Suppressor macrophage treated with lipopolysaccharide for 1 hour (primary cell): ENCODE measurements around the gene TRAF2.
"Not testable (repeated sequence)": the region's sequence is repeated elsewhere in the genome, so short reads cannot be mapped to it uniquely, and the experiment has no call there.

Source experiments
- DNase-seq, 3 donors: peaks; one replicate each; pipeline ENCODE4 v3.0.0-alpha.2; 2020 to 2022

Gene TRAF2

DNA sequence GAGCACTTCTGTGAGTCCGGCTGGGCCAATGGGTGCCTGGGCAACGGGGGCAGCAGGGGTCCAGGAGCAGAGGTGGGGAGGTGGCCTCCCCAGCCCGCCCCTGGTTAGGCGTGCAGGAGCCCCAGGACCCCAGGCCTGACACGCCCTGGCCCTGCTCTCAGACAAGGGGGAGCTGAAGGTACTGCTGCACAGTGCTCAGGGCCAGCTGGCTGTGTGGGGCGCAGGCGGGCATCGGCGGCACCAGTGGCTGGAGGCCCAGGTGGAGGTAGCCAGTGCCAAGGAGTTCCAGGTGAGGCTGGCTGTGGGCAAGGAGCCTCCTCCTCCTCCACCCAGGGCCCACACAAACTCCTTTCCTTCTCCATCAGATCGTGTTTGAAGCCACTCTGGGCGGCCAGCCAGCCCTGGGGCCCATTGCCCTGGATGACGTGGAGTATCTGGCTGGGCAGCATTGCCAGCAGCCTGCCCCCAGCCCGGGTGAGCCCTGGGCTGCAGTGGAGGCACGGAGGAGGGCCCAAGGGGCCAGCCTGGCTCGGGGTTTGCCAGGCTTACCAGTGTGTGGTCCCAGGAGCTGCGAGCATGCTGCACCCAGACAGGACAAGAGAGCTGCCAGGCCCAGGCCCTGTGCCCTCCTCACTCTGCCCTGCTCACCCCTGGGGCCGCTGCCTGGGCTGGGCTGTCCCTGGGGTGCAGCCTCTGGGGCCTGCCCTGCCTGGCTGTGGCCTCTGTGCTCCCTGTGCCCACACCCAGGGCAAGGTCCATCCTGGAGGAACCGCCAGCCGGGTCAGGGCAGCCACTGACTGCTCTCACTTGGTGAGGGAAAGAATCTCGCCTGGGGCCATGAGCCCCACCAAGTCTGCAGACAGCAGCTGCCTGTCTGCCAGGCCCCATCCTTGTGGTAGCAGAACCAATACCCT is 27.2 kb upstream of the TRAF2 start:
- no peak for DNase-seq

DNA sequence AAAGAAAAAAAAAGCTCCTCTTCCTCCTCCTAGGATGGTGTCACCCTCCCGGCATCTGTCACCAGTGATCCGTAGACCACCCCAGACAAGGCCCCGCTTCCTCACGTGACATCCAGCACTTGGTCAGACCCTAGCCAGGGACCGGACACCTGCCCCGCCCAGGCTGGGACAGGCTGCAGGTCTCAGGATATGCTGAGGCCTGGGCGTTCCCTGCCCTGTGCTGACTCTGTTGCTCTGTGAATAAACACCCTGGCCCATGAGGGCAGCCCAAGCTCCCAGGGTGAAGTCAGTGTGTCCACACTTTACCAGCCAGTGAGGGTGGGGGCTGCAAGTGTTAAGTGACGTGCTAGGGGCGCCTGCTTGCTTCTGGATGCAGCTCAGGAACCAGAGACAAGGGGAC is 25.8 kb upstream of the TRAF2 start:
- DNase-seq = no peak

DNA sequence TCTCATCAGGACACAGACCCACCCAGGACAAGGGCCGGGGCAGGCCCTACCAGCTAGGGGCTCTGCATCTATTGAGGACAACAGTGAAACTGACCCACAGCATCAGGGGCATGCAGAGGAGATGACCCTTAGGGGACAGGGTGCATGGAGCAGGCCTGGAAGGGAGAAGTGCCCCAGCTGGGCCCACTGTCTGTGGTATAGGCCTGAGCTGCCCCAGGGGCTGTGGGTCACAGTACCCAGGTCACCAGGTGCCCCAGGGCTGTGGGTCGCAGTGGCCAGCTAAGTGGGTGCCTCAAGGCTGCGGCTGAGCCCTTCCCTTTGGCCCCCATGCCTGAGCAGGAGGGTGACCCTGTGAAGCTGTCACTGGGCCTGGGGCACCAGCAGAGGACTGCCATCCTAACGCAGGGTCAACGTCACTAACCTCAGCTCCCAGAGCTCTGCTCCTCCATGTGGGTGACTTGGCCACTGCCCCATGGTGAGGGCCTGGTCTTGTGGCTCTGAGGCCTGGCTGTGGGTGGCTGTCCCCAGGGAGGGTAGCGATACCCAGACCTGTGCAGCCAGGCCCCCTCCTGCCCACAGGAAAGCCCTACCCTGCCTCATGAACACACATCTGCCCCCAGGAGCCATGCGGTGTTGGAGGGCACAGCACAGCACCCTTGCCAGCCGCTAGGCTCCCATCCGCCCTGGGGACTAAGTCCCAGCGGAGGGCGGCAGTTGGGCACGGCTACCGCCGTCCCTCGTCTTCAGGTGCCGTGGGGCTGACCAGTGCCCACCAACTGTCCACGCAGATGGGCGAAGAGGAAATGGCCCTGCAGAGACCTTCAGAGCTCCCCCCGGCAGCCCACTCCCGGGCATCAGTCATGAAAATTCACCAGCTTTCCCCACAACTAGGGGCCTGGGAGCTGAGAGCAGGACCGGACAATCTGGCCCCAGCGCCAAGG is 25.1 kb upstream of the TRAF2 start:
- DNase-seq = no peak

DNA sequence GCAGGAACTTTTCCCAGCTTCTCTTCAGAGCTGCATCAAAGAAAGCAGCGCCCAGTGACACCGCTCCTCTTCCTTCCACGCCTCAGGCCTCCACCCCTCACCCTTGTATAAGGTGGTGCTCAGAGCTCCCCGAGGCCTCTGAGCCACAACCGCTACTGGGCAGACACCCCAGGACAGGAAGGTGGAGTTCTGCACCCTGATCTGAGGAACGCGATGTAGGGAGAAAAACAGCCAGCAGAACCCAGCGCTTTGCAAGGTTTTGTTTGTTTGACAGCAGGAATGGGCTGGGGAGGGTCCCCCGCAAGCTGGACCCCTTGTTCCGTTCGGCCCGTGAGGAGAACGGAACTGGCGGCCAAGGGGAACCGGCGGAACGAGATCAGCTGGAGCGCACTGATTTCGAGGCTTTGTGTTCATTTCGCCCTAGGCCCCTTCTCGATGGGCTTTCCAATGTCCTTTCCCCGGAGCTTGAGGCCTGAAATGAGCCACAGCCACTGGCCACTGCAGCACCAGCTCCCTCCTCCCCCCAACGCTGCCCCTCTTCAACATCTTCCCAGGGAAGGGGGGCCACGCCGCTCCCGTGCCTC is 24.4 kb upstream of the TRAF2 start:
- no peak for DNase-seq

DNA sequence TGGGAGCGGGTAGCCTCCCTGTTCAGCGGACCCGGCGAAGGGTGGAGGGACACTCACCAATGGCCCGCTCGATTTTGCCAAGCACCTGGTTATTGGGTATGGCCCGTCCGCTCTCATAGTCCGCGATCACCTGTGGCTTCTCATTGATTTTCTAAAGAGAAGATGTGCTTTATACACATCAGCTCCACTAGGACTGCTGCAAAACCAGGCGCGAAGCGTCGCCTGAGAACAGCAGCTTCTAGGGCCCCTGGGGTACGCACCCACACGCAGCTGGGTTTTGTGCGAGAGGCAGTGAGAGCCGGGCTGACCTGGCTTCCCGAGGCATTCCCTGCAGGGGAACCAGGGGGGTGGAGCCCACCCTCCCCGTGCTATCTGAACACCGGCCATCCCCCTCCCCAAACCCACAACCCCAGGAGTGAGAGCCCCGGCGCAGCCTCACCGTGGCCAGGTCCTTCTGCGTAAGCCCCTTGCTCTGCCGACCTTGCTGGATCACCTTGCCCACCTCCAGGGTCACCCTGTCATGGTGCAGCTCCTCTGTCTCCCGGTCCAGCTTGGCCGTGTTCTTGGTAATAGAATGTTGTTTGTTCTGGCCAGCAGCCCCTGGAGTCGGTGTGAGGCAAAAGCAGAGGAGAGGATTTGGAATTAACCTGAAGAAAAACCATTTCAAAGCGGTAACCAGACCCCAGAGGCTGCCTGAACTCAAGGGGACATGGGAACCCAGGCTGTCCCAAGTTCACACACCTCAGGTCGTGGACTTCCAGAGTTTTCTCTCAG is 23.3 kb upstream of the TRAF2 start:
- DNase-seq = no peak

DNA sequence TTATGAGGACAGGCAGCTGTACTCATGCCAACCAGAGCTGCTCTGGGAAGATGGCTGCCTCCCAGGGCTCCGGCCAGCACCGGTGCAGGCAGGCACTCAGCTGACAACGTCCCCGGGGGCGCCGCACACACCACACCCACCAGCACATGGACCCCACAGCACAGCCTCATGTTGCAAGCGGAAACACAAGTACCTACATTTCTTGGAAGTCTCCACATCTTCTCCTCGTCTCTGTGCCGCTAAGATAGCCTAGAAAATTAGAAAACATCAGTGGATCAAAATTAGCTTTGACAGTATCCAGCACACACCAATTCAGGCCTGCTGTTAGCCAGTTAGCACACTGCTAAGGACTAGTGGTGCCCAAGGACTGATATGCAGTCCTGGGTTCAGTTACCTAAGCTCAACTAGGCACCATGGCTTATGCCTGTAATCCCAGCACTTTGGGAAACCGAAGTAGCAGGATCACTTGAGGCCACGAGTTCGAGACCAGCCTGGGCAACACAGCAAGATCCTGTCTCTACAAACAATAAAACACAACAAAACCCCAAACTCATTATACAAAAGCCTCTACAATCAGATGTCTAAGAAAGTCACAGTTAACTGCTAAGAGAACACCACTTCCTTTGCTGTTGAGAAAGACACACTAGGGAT is 22.6 kb upstream of the TRAF2 start:
- DNase-seq = no peak

DNA sequence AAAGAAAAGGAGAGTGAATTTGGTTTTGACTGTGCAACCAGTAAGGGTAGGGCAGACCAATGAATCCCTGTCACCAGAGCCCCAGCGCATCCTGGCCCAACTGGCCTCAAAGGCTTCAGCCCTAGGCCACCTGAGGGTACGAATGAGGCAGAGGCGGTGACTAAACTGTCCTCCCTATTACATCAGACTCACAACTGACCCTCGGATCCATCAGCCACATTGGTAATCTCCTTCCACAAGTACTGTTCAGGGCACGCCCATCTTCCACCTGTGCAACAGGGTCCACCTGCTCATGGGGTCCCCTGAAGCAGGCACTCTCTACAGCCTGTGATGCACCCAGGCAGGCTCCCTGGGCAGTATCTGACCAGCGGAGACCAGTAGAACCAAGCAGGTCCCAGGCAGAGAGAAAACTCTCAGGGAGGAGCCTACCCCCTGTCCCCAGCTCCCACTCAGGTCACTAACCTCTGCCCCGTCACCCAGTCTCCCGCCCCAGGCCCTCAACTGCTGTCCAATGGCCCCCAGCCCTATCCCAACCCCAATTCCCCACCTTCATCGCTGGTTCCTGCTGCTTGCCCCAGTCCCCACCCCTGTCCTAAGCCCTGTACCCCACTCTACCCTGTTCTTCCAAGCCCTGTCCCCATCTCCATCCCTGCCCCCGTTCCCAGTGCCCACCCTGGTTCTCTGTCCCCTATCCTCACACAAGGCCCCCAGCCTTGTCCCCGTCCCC is 21.1 kb upstream of the TRAF2 start:
- DNase-seq = no peak

DNA sequence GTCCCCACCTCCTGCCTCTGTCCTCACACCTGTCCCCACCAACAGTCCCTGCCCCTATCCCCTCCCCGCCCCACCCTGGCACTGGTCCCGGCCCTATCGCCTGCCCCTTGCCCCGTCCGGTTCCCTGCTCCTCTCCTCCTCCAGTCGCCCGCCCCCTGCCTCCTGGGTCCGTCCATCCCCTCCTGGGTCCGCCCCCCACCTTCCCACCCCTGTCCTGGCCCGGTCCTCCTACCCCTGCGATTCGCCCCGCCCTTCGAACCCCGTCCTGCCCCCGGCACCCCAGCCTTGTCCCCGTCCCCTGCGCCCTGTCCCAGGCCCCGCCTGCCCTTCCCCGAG is 20.6 kb upstream of the TRAF2 start:
- DNase-seq = peak in 1 of 3 donors; percentile 24

DNA sequence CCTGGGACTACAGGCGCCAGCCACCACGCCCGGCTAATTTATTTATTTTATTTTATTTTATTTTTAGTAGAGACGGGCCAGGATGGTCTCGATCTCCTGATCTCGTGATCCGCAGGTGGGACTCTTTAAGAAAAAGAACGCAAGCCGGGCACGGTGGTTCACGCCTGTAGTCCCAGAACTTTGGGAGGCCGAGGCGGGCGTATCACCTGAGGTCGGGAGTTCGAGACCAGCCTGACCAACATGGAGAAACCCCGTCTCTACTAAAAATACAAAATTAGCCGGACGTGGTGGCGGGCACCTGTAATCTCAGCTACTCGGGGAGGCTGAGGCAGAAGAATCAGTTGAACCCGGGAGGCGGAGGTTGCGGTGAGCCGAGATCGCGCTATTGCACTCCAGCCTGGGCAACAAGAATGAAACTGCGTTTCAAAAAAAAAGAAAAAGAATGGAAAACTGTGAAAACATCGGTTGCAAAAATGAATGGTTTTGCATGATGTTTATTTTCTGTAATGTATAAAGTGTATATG is 19.4 kb upstream of the TRAF2 start:
- DNase-seq = not testable (repeated sequence)

DNA sequence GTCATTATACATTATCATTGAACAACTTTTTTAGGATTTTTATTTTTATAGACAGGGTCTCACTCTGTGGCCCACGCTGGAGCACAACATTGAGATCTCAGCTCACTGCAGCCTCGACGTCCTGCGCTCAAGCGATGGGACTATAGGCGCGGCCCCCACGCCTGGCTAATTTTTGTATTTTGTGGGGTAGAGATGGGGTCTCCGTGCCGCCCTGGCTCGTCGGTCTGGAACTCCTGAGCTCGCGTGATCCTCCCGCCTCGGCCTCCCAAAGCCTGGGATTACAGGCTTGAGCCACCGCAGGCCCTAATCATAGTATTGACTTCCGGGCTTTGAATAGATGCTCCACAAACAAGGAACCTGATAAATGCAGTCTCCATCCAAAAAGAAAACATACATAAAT is 18.8 kb upstream of the TRAF2 start:
- no peak for DNase-seq

DNA sequence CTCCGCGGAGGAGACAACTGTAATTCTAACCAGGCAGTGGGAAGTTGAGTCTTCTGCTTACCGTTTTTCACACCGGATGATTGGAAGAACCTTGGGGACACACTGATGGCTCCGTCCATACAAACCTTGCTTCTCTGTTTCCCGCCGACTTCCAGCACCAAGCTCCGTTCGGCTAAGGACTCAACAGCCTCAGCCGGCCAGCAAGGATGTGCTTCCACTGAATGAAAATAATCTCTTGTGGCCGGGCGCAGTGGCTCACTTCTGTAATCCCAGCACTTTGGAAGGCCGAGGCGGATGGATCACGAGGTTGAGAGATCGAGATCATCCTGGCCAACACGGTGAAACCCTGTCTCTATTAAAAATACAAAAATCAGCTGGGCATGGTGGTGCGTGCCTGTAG is 18.4 kb upstream of the TRAF2 start:
- DNase-seq = no peak

DNA sequence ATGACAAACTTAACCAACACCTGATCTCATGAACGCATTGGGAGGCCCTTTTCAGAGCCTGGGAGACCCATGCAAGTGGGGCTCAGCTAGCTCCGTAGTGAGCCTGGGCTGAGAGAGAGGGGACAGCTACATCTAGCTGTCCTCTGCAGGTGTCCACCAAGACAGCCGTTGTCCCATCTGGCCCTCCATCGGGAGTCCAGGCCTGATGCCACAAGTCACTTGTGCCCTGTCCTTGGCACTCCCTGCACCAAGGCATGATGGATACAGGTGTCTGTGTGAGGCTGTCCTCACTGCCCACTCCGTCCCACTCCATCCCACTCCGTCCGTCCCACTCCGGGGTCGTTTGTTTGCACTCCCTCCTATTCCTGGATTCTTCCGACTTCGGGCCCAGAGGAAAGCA is 17.7 kb upstream of the TRAF2 start:
- DNase-seq = no peak

DNA sequence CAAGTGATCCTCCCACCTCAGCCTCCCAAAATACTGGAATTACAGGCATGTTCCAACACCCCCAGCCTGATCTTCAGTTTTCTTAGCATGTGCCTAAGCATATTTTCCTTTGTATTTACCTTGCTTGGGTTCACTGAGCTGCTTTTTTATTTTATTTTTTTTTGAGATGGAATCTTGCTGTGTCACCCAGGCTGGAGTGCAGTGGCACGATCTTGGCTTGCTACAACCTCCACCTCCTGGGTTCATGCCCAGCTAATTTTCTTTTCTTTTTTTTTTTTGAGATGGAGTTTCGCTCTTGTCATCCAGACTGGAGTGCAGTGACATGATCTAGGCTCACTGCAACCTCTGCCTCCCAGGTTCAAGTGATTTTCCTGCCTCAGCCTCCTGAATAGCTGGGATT is 16.7 kb upstream of the TRAF2 start:
- not testable (repeated sequence) for DNase-seq

DNA sequence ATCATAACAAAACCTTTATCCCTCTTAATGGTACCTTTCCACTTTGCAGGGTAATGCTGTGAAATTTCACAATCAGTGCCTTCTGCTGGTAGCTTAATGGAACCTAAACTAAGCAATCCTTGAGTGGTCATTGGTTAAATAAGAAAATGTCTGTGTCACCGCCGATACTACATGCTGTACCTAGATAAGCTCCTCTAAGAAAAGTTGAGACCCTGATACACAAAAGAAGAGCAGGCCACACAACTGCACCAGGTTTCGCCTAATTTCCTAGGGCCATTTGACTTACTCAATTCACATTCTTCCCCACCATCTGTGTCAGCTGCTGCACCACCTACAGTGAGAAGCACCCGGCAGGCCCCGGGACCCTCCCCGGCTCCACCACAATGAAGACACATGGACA is 11.2 kb upstream of the TRAF2 start:
- DNase-seq = no peak

DNA sequence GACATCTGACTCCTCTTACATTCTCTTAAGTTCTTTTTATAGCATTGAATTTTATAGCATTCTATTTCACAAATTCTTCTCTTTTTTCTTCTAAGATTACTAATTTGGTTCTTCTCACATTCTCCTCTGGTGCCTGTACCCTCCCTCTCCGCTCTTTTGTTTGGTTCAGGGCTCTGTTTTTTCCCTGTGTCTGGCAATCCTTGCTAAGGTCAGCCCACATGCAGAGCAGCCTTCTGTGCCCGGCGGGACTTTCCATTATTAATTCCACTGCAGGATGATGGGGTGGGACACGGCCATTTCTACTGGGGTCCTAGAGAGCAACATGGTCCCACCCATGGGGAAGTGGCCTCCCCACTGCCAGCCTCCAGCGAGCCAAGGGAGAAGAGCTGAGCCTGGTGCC is 9.8 kb upstream of the TRAF2 start:
- no peak for DNase-seq

DNA sequence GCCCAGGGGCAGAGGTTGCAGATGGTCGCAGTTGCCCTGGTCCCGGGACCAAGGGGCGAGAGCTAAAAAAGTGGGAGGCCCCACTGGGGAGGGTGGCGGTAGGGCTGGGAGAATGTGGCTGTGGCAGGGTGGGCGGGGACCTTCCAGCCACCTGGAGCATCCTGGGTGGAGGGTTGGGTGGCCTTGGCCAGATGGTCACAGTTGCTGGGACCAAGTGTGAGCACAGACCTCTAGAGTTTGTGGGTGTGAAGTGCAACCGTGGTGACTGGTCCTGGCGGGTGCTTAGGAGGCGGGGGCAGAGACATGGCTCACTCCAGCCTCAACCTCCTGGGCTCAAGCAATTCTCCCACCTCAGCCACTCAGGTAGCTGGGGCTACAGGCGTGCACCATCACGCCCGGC is 5.7 kb upstream of the TRAF2 start:
- peak in 1 of 3 donors; percentile 15 for DNase-seq

DNA sequence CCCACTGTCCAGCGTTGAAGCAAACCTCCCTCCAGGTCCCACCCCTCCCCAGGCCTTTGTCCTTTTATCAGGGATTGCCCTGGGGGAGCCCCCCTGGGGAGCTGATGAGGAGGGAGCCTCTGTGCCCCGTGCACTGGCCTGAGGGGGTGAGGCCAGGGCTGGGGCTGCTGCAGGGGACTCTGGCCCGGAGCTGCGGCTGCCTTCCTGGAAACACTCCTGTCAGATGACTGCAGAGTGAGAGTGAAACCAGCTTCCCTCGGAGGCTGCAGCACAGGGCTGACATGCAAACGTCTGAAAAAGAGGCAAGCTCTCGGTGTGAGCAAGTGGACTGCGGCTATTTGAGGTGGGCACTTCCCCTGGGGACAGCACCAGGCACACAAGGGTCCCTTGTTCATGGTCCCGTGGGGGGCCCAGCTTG is 4.6 kb upstream of the TRAF2 start:
- DNase-seq = peak; percentile 44 to 84 (median 84)

DNA sequence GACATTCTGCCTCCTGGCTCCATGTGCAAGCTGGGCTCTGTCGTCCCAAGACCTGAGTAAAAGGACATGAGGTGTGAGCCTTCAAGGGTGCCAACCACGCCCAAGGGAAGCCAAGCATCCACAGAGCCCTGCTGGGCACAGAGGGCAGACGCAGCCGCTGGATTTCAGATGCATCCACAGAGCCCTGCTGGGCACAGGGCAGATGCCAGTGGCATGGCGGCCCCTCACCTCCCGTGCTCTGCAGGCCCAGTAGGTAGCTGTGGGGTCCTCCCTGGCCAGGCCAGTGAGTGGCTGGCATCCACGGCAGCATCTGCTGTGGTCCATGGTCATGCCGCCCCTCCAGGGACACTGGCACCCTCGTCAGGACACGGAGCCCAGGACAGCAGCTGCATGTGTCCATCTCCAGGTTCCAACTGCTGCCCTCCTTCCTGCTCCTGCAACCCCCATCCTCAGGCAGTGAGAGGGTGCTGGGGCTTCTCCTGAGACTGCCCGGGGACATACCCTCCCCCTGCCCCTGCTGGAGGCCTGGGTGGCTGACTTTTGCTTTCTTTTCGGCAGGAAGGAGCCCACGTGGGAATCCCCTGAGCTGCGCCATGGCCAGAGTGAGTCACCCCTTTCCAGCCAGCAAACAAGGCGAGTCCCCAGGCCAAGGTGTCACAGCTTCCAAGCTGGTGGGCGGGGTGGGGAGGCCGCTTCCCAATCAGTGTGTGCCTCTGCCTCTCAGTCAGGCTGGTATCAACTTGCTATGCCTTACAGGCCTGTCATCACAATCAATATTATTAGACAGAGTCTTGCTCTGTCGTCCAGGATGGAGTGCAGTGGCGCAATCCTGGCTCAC is 4.0 kb upstream of the TRAF2 start:
- DNase-seq = peak; percentile 96 to 97 (median 97)

DNA sequence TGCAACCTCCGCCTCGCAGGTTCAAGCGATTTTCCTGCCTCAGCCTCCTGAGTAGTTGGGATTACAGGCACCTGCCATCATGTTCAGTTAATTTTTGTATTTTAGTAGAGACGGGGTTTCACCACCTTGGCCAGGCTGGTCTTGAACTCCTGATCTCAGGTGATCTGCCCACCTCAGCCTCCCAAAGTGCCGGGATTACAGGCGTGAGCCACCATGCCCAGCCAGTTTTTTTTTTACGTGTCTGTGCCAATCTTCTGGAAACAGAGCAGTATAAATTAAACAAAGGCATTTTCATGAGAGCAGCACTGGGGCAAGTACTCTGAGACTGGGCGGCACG is 3.4 kb upstream of the TRAF2 start:
- not testable (repeated sequence) for DNase-seq

DNA sequence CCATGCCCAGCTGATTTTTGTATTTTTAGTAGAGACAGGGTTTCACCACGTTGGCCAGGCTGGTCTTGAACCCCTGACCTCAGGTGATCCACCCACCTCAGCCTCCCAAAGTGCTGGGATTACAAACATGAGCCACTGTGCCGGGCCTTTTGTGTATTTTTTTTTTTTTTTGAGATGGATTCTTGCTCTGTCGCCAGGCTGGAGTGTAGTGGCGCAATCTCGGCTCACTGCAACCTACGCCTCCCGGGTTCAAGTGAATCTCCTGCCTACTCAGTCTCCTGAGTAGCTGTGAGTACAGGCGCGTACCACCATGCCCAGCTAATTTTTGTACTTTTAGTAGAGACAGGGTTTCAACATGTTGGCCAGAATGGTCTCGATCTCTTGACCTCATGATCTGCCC is 2.6 kb upstream of the TRAF2 start:
- DNase-seq = not testable (repeated sequence)
